Prostate gland (tissue), 2 donors: ENCODE data around the gene BCAS3. TPM values are rescaled to one million over a fixed set of nuclear protein-coding genes. Genes with fewer than 3 reads are reported as not detected.
"Not testable (repeated sequence)": the region's sequence is repeated elsewhere in the genome, so short reads cannot be mapped to it uniquely, and the experiment has no call there.

ENCODE experiments used
- DNase-seq: peaks from one replicate; pipeline ENCODE4 v3.0.0-alpha.2; 2019; ENCODE audit warnings: low spot score
- H3K27ac ChIP-seq, 2 donors: fragments of 200-600 bp; sonication (generic); 2 replicates each; pipeline ENCODE4 v1.5.1; 2017 to 2019
- H3K27me3 ChIP-seq: fragments of 200-600 bp; sonication (generic); replicated peaks from 2 replicates; pipeline ENCODE4 v1.5.1; 2019; ENCODE audit not compliant: insufficient read depth
- H3K36me3 ChIP-seq, 2 donors: fragments of 200-600 bp; sonication (generic); 1 replicate in 1 of 2; 2 replicates in 1 of 2; pipeline versions ENCODE4 v1.5.1 to v1.8.1; 2017 to 2019
- H3K4me1 ChIP-seq: fragments of 200-600 bp; sonication (generic); replicated peaks from 2 replicates; pipeline ENCODE4 v1.5.1; 2019
- H3K4me3 ChIP-seq, 2 donors: fragments of 200-600 bp; sonication (generic); 2 replicates each; pipeline ENCODE4 v1.5.1; 2017 to 2019
- H3K9me3 ChIP-seq: fragments of 200-600 bp; sonication (generic); 2 replicates; pipeline ENCODE4 v1.5.1; 2017
- POLR2A ChIP-seq: fragments of 450-650 bp; IDR thresholded peaks from one replicate; pipeline ENCODE4 v1.6.1; 2016; ENCODE audit warnings: antibody characterized with exemption, mild to moderate bottlenecking
- POLR2AphosphoS5 ChIP-seq: sonication (generic); formaldehyde crosslinking; IDR thresholded peaks from one replicate; pipeline ENCODE4 v1.6.1; 2017; ENCODE audit warnings: antibody characterized with exemption
- WGBS: methylation state at CpG from one replicate; pipeline ENCODE4 v1.1.5; 2018; 5-methylcytosine and 5-hydroxymethylcytosine counted together
- intact Hi-C: fragments of 100-400 bp; cut with DNase I; formaldehyde crosslinking; loops from one replicate; pipeline ENCODE4 v1.14.2; 2022
- total RNA-seq, 2 donors: library from RNA; depleted of rRNA; stranded (reverse); fragments of >200 nt; gene quantifications; one replicate each; pipeline ENCODE4 v1.1.0, GENCODE V29; 2016
- TF ChIP-seq, protein P1 (sequence below), 4 experiments: fragments of 200-600 bp in 2 of 4; fragments of 450-650 bp in 2 of 4; sonication (generic) in 2 of 4; IDR thresholded peaks; 1 replicate in 3 of 4; 2 replicates in 1 of 4; pipeline ENCODE4 v1.5.1; 2016 to 2019; ENCODE audit warnings: antibody characterized with exemption in 4 of 4, mild to moderate bottlenecking in 2 of 4, moderate library complexity in 2 of 4

BCAS3 gene
- total RNA-seq, 2 donors from 2014 or later, result 57.8 to 93.9 TPM

DNA sequence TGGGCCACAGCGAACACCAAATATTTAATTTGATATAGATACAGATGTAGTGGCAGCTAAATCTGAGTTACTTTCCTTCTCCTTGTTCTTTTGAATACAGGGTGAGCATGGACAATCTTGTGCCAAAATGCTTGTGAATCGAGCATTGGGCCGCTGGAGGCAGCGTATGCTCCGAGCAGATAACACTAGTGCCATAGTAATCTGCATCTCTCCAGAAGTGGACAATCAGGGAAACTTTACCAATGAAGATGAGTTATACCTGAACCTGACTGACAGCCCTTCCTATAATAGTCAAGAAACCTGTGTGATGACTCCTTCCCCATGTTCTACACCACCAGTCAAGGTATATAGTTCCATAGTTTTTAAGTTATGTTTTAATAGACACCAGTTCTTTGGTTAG, 21.2 kb upstream of the BCAS3 start:
- Histone ChIP-seq H3K4me3 (no peak overlapping the region), H3K27me3 (no peaks in the 10 kb centered on the region), H3K27ac (no peak overlapping the region), H3K36me3 (no peaks in the 10 kb centered on the region), H3K9me3 (no peaks in the 10 kb centered on the region), H3K4me1 (no peaks in the 10 kb centered on the region)
- TF ChIP-seq, protein P1, sequence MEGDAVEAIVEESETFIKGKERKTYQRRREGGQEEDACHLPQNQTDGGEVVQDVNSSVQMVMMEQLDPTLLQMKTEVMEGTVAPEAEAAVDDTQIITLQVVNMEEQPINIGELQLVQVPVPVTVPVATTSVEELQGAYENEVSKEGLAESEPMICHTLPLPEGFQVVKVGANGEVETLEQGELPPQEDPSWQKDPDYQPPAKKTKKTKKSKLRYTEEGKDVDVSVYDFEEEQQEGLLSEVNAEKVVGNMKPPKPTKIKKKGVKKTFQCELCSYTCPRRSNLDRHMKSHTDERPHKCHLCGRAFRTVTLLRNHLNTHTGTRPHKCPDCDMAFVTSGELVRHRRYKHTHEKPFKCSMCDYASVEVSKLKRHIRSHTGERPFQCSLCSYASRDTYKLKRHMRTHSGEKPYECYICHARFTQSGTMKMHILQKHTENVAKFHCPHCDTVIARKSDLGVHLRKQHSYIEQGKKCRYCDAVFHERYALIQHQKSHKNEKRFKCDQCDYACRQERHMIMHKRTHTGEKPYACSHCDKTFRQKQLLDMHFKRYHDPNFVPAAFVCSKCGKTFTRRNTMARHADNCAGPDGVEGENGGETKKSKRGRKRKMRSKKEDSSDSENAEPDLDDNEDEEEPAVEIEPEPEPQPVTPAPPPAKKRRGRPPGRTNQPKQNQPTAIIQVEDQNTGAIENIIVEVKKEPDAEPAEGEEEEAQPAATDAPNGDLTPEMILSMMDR (IDR thresholded peaks at IDR 0.05), result no peak
- TF ChIP-seq POLR2A, result no peak
- no peak for TF ChIP-seq POLR2AphosphoS5
- intact Hi-C loops, result no loop called here
- DNase-seq, result no peak
- 93% methylated on average over 5 of the region's 5 CpGs for WGBS

DNA sequence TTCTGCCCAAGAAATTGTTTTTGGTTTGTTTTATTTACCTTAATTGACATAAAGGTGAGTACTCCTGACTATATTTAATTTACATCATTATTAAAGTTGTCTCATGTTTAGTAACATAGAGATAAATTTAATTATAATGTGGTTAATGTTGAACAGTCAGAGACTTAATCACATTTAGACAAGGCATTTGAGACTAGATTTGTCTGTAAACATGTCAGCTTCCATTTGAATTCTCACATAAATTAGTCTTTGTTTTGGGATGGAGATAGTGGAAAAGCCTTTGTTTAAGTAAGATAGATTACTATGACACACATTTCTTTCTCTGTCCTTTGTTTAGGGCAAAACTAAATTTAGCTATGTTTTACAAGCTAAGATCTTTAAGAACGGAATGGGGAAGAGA, 18.5 kb upstream of the BCAS3 start:
- Histone ChIP-seq H3K9me3 (no peaks in the 10 kb centered on the region), H3K4me3 (no peak overlapping the region), H3K36me3 (no peaks in the 10 kb centered on the region), H3K27me3 (no peaks in the 10 kb centered on the region), H3K27ac (no peak overlapping the region), H3K4me1 (no peaks in the 10 kb centered on the region)
- intact Hi-C loops, result no loop called here
- WGBS, result 45% methylated on average over 1 of the region's 1 CpG
- TF ChIP-seq POLR2A (no peak), POLR2AphosphoS5 (no peak)
- TF ChIP-seq, protein P1 (IDR thresholded peaks at IDR 0.05), result no peak
- no peak for DNase-seq

DNA sequence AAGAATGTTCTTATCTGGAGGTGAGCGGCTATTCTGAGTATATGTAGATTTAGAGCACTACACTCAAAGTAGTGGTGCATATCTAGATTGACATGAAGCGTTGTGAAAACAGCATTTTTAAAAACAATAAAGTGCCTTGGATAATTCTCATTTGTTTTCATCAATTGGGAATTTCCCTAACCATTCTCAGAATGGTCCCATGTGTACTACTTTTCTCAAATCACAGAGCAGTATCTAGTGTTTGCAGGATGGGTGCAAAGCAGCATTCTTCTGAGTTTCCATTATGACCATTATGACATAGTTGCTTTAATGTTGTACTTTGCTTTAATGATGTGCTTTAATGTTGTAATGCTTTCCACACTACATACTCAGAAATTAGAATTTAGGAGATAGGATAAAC, 16.2 kb upstream of the BCAS3 start:
- 94% methylated on average over 2 of the region's 2 CpGs for WGBS
- no peaks in the 10 kb centered on the region for H3K4me1 ChIP-seq
- TF ChIP-seq, protein P1 (IDR thresholded peaks at IDR 0.05), result no peak
- TF ChIP-seq POLR2AphosphoS5, result no peak
- intact Hi-C loops, result no loop called here
- DNase-seq, result no peak
- H3K27ac ChIP-seq, result no peak overlapping the region
- H3K9me3 ChIP-seq, result no peaks in the 10 kb centered on the region
- H3K27me3 ChIP-seq, result no peaks in the 10 kb centered on the region
- H3K4me3 ChIP-seq, result no peak overlapping the region
- H3K36me3 ChIP-seq, result no peaks in the 10 kb centered on the region

DNA sequence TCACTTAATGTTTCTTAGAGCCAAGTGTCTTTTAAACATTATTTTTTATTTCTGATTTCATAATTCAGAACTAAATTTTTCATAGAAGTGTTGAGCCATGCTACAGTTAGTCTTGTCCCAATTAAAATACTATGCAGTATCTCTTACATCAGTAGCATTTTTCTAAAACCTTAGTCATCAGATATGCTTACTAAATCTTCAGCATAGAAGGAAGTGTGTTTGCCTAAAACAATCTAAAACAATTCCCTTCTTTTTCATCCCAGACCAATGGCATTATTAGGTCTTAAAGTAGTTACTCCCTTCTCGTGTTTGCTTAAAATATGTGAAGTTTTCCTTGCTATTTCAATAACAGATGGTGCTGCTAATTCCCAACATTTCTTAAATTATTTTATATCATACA, 13.6 kb upstream of the BCAS3 start:
- 64% methylated on average over 1 of the region's 1 CpG for WGBS
- DNase-seq, result no peak
- Histone ChIP-seq H3K27ac (no peak overlapping the region), H3K4me3 (no peak overlapping the region), H3K9me3 (no peaks in the 10 kb centered on the region), H3K27me3 (no peaks in the 10 kb centered on the region), H3K4me1 (no peaks in the 10 kb centered on the region), H3K36me3 (no peaks in the 10 kb centered on the region)
- intact Hi-C loops, result no loop called here
- TF ChIP-seq POLR2AphosphoS5, result no peak
- TF ChIP-seq, protein P1 (IDR thresholded peaks at IDR 0.05), result no peak
- TF ChIP-seq POLR2A, result no peak

DNA sequence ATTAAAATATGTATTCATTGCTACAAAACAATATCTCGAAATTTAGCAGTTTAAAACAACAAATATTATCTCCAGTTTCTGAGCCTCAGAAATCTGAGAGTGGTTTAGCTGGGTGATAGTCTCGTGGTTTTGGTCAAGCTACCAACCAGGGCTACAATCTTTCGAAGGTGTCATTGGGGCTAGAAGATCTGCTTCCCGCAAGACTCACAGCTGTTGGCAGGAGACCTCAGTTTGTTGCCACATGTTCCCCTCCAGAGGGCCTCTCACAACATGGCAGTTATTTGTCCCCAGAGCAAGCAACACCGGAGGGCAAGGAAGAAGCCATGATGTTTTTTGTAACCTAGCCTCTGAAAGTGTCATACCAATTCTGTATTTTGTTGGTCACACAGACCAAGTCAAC, 12.0 kb upstream of the BCAS3 start:
- 98% methylated on average over 5 of the region's 5 CpGs for WGBS
- H3K4me3 ChIP-seq, result no peak overlapping the region
- no peaks in the 10 kb centered on the region for H3K9me3 ChIP-seq
- no peaks in the 10 kb centered on the region for H3K4me1 ChIP-seq
- H3K27ac ChIP-seq, result no peak overlapping the region
- no peak for DNase-seq
- intact Hi-C loops, result no loop called here
- H3K36me3 ChIP-seq, result no peaks in the 10 kb centered on the region
- H3K27me3 ChIP-seq, result no peaks in the 10 kb centered on the region
- TF ChIP-seq, protein P1 (IDR thresholded peaks at IDR 0.05), result no peak
- TF ChIP-seq POLR2A, result no peak
- no peak for TF ChIP-seq POLR2AphosphoS5

DNA sequence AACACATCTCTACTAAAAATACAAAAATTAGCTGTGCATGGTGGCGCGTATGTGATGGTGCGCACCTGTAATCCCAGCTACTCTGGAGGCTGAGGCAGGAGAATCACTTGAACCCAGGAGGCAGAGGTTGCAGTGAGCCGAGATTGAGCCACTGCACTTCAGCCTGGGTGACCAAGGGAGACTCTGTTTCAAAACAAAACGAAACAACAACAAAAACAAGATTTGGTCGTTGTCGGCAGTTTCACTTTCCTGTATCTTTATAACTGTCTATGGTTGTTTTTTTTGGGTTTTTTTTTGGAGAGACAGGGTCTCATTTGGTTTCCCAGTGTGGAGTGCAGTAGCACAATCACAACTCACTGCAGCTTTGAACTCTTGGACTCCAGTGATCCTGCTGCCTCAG, 8.9 kb upstream of the BCAS3 start:
- WGBS, result 91% methylated on average over 7 of the region's 7 CpGs
- H3K4me1 ChIP-seq, H3K9me3 ChIP-seq, H3K4me3 ChIP-seq, intact Hi-C loops, H3K27me3 ChIP-seq, DNase-seq, H3K27ac ChIP-seq, H3K36me3 ChIP-seq: not testable (repeated sequence)
